ENCODE data around the gene CNNM2.
"Not testable (repeated sequence)": the region's sequence is repeated elsewhere in the genome, so short reads cannot be mapped to it uniquely, and the experiment has no call there.

CNNM2 gene

GRCh38 chr10:102964713-102965112 lies 46.6 kb downstream of the CNNM2 start:
- H3K4me3 ChIP-seq (ENCODE audit: low read depth, low read length): no peak overlapping the region
- TF ChIP-seq CTCF (IDR thresholded peaks at IDR 0.05; ENCODE audit: borderline replicate concordance, insufficient read depth, low read depth, low read length): no peak

- no peak for TF ChIP-seq CTCF (IDR thresholded peaks at IDR 0.05; ENCODE audit: borderline replicate concordance, insufficient read depth, low read depth, low read length)
These were observed 47.3 kb downstream of the CNNM2 start for GRCh38 chr10:102965311-102965851.

GRCh38 chr10:102967123-102967522 lies 49.0 kb downstream of the CNNM2 start:
- H3K4me3 ChIP-seq (ENCODE audit: low read depth, low read length): no peak overlapping the region
- TF ChIP-seq CTCF (IDR thresholded peaks at IDR 0.05; ENCODE audit: borderline replicate concordance, insufficient read depth, low read depth, low read length): no peak

More at GRCh38 chr10:102965311-102965851, 47.3 kb downstream of the CNNM2 start:
- H3K4me3 ChIP-seq (ENCODE audit: low read depth, low read length): no peak overlapping the region

GRCh38 chr10:102970562-102971340 lies 52.7 kb downstream of the CNNM2 start:
- TF ChIP-seq CTCF (IDR thresholded peaks at IDR 0.05; ENCODE audit: borderline replicate concordance, insufficient read depth, low read depth, low read length): no peak
- no peak overlapping the region for H3K4me3 ChIP-seq (ENCODE audit: low read depth, low read length)

- no peak for TF ChIP-seq CTCF (IDR thresholded peaks at IDR 0.05; ENCODE audit: borderline replicate concordance, insufficient read depth, low read depth, low read length)
- H3K4me3 ChIP-seq (ENCODE audit: low read depth, low read length): no peak overlapping the region
These were observed 57.6 kb downstream of the CNNM2 start for GRCh38 chr10:102975483-102976379.

- not testable (repeated sequence) for H3K4me3 ChIP-seq (ENCODE audit: low read depth, low read length)
These were observed 58.3 kb downstream of the CNNM2 start for GRCh38 chr10:102976380-102976726.

GRCh38 chr10:102982296-102982695 lies 64.2 kb downstream of the CNNM2 start:
- TF ChIP-seq CTCF (IDR thresholded peaks at IDR 0.05; ENCODE audit: borderline replicate concordance, insufficient read depth, low read depth, low read length): no peak

More at GRCh38 chr10:102982296-102982695, 64.2 kb downstream of the CNNM2 start:
- no peak overlapping the region for H3K4me3 ChIP-seq (ENCODE audit: low read depth, low read length)

All from GM12875 (cell line).